Activated CD8-positive, alpha-beta memory T cell treated with anti-CD3 and anti-CD28 coated beads, Interleukin-2, amount 50 U/mL, for 1 hour (primary cell): ENCODE measurements around the gene ESAM.

Experiments
- DNase-seq: peaks from one replicate; pipeline ENCODE4 v3.0.0-alpha.2; 2020; ENCODE audit errors: extremely low read depth

Gene ESAM, protein sequence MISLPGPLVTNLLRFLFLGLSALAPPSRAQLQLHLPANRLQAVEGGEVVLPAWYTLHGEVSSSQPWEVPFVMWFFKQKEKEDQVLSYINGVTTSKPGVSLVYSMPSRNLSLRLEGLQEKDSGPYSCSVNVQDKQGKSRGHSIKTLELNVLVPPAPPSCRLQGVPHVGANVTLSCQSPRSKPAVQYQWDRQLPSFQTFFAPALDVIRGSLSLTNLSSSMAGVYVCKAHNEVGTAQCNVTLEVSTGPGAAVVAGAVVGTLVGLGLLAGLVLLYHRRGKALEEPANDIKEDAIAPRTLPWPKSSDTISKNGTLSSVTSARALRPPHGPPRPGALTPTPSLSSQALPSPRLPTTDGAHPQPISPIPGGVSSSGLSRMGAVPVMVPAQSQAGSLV

DNA sequence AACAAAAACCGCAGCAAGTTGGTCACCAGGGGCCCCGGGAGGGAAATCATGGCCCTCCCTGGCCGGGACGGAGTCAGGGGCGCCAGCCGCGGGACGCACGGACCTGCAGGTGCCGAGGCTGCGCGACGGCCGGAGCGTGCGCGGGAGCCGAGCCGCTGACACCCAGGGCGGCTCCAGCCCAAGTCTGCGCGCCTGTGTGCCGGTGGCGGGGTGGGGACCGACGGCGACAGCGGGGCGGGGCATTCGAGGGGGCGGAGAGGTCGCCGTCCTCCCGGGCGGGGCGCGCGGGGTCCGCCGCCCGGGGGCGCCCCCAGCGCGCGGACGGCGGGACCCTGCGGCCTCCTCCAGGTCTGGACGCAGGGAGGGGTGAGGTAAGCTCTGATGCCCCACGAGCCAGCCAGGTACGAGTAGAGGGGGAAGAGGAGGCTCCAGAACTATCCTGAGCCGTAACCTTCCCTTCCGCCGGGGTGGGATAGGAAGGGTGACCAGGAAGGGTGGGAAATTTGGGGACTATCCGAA lies at the start of gene ESAM:
Gene ESAM (minus strand): TSS at position 186 of the 519 bp plus-strand sequence. CDS start 136 bp downstream, at position 50.
- DNase-seq = no peak

DNA sequence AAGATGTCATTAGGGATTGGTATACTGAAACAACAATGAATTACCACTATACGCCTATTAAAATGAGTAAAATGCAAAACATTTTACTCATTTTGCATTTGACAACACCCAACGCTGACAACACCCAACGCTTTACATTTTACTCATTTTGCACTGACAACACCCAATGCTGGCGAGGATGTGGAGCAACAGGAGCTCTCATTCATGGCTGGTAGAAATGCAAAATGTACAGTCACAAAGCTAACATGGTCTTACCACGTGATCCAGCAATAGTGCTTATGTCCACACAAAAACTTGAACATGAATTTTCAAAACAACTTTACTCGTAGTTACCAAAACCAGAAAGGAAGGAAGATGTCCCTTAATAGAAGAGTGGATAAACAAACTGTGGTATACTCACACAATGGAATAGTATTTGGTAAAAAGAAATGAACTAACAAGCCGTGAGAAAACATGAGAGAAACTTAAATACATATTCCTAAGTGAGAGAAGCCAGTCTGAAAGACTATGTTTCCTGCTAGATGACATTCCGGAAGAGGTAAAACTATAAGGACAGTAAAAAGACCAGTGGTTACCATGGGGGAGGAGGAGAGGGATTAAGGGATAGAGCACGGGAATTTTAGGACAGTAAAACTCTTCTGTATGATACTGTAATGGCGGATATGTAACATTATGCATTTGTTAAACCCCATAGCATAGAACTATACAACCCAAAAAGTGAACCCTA lies 49.5 kb upstream of the ESAM start:
- DNase-seq = no peak

DNA sequence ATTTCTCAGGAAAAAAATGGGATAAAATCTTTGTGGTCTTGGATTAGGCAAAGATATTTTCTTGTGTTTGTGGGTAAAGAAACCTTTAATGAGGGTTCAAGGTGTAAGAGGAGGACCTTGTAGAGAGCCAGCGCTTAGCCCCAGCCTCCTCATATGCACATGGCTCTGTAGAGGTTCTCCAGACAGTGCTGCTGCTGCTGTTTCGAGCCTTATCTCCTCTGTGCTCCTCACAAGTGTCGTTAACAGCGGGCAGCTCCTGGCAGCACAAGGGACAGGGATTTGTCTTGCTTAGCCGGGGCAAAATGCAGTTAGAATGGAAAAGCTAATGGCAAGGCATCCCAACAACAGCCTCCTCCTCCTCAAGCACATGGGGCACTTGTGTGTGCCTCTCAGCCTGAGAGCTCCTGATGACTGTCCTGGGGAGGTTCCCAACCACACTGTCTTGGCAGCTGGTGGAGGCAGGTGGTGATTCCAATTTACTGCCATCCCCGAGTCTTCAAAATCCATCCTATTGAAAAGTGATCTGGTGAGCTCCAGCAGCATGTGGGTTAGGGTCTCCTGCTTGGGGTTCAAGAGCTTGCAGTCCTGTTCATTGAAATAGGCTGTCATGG lies 45.7 kb upstream of the ESAM start:
- DNase-seq = no peak

DNA sequence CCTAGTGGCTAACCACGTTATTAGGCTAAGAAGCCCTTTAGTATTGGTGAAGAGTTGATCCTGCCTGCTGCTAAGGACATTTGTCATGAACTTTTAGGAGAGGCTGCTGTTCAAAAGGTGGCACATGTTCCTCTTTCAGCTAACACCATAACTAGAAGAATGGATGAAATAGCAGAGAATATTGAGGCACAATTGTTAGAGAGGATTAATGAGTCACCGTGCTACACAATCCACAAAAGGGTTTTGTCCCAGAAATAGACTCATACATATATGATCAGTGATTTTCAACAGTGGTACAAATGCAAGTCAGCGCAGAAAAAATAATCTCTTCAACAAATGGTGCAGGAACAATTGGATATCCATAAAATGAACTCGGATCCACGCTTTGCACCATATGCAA lies 45.1 kb upstream of the ESAM start:
- no peak for DNase-seq

DNA sequence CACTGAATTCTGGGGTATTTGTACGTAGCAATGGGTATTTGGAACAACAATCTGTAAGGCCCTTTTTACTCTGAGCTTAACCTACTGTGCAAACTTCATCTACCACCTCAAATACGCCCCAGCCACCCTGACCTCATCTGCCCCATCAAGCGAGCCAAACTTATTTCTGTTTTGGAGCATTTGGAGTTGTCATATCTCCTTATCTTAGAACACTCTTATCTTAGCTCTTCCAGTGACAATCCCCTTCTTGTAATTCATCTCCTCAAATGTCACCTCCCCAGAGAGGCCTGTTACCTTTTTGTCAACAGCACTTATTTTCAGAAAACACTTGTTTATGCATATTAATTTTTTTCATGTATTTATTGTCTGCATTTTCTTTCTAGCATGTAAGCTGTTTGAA lies 42.8 kb upstream of the ESAM start:
- DNase-seq = no peak

DNA sequence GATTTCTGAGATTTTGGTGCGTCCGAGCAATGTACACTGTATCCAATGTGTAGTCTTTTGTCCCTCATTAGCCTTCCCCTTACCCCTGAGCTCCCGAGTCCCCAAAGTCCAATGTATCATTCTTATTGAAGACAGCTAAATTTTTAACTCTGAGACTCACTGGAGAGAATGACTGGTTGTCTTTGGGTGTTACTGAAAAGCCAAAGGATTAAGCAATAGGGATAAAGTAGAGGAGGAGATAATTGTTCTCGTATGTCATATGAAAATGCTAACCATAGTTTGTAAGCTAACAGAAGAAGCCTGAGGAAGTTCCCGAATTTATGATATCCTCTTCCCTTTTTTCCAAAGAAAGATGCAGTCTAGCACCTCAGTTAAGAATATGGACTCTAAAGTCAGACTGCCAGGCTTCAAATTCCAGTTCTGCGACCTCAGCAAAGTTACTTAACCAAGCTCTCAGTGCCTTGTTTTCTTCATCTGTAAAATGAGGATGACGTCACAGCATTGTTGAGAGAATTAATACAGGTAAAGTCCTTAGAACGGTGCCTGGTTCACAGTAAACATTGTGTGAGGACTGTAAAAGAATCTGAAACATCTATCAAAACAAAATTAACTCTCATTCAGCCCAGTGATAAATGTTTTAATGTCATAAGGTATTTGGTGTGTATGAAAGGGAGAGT lies 39.7 kb upstream of the ESAM start:
- no peak for DNase-seq

DNA sequence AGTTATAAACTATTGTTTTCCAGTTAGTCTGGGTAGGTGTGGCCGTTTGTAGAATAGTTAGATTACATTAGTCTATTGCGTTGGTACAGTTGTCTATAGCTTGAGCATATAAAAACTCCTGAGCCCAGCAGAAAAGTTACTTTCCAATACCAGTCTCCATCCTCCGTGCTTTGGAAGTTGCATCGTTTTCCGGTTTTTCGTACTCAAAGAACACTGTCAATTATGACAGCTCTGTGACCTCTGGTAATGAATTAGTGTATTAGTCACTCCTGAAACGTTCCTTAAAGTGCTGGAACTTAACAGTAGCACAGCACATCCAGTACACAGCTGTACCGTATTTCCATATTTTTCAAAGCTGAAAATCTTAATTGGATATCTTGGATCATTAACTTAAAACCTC lies 38.9 kb upstream of the ESAM start:
- no peak for DNase-seq

DNA sequence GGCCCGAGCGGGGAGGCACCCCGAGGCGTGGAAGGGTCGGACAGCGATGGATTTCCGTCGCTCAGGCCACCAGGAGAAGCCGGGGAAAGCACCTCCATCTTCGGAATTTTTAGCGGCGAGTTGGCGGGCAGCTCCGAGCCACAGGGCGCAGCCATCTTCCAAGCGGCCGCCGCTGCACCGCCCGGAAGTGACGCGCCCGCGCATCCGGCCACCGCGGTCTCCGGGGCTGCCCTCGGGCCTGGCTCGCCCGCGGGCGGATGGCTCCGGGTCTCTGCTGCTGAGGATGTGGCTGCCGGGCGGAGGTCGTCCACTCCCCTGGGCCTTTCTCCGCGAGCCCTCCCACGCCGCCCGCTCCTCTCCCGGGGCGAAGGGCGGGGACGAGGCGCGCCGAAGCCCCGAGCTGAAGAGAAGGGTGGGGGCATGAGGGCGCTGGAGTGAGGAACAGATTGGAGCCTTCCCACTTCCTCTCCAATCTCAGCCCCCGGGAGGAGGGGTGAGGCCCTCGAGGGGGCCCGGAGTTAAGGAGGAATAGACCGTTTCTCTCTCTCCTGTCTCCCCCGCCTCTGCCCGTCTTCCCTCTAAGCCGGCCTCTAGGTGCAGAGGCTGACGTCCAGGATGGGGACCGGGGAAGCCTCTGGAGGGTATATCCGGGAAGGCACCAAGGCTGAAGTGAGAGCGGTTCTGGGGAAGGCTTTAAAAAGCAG lies 38.3 kb upstream of the ESAM start, which contains the start of gene MSANTD2:
Gene MSANTD2 (minus strand): TSS at position 181 of the 704 bp plus-strand sequence. CDS start 26 bp downstream, at position 155.
- DNase-seq = peak; percentile 17

DNA sequence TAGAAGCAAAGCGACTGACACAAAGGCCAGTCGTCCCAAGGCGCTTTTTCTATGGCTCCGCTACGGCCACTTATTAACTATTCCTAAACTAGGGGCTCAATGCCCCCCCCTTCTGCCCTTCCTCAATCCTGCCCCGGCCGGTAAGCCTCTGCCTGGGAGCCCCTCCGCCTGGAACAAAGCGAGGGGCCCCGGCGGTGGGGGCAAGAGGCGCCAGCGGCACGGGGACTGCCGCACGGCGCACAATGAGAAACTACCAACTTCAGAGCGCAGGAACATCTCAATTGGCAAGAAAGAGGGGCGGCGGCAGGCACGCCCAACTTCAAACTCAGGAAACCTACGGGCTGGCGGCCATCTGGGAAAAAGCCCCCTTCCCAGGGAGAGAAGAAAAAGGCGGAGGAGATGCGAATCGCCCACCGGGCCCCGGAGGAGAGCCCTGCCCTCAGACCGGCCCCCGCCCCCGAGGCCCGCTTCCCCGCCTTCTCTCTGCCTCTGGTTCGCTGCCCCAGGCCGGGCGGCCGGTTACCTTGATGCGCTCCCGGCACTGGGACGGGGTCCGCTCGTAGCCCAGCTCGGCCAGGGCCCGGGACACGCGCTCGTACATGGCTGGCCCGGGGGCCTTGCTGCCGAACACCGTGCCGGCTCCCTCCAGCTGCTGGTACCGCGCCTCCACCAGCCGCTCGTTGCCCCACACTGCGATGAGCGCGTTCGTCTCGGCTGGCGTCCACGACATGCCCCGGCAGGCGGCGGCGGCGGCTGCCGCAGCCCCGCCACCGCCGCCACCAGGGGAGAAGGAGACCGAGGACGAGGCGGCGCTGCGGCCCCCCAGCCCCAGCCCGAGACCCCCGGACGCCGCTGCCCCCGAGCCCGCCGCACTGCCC lies 37.5 kb upstream of the ESAM start:
- DNase-seq = no peak

DNA sequence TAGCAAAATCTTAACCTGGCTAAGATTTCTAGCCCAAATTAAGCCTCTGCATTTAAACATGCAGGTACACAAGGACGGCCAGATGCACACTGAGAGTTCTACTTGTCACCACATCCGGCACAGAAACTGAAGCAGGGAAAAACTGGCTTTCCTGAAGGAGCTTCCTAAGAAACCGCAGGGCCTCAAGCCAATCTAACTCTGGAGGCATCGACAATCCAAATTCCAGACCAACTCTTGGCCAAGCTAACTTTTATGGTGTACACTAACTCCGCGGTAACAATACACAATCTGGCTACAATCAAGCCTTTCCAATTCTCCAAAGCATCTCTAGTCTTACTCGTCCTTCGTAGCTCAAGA lies 36.9 kb upstream of the ESAM start:
- DNase-seq = no peak

DNA sequence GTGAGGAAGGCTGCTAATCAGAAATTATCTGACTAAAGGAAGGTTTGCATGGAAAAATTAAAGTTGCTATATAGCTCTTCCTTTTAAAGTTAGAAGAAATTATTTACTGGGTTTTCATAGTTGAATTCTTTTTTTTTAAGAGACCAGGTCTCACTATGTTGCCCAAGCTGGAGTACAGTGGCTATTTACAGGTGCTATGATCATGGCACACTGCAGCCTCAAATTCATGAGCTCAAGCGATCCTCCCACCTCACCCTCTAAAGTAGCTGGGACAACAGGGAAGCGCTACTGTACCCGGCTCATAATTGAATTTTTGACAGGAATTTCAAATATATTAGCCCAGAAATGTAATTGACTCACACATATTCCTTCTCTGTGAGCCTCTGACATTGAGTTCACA lies 34.2 kb upstream of the ESAM start:
- DNase-seq = no peak

DNA sequence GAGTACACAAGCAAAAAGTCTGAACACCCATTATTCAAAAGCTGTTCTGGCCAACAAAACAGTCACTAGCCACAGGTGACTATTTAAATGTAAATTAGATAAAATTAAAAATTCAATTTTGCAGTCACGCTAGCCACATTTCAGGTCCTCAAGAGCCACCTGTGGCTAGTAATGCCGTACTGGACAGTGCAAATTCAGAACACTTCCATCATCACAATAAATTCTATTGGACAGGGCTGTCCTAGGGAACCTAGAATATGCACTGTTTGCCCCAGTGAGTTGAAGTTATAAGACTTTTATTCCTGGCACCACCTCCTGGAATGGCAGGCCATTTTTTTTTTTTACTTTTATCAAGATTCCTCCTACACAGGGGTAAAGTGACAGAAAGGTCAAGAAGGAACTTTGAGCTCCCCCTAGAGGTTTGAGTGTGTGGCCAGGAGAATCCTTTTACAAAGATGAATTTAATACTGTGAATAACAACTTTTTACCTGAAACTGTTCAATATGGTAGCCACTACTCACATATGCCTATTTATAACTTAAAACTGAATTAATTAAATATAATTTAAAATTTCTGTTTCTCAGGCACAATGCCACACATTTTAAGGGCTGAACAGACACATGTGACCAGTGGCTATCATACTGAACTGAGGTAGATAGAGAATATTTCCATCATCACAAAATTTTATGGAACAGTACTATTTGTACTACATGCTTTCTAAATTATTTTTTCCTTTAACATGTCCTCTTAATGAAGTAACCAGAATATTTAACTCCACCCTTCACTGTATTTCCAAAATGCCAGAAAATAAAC lies 31.6 kb upstream of the ESAM start:
- no peak for DNase-seq

DNA sequence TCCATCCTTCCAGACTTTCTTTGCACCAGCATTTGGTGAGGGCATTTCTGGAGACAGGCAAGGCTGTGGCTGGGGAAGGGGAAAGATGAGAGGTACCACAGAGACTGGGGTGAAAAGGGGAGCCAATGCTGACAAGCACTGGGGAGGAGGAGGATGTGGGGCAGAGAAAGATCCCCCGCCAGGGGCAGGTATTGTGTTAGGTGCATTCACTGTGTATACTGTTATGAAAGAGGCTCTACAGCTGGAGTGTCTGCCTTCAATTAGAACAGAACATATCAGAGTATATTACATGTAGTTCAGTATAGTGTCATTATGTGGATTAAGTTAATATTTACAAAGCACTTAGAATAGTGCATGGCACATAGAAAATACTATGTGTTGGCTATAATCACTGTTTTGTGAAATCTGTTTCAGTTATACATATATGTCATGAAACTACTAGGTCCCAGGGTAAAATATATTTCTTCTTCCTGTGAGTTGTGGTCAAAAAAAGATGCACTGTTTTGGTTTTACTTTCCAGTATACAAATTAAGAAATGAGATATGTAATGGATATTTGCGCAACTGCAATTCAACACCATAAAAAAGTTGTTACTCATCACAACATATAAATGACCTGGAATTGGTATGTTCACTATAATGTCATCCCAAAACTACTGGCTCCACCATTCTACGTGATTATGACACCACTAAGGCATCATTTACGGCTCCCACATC lies 29.7 kb upstream of the ESAM start:
- DNase-seq = no peak

DNA sequence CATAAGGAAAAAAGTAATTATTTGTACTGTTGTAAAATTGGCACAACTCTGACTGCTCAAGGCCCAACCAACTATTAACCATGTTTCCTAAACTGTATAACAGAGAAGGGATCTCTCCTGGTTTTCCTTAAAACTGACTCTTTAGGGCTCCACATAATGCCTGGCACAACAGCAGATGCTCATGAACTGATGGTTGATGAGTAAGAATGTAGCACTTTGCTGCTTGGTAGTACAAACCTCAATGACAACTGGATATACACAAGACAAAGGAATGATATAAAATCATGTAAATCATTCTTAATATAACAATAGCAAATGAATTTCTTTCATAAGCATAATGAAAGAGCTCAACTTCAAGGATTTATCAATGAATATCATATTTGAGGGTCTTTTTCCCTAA lies 26.4 kb upstream of the ESAM start:
- no peak for DNase-seq

DNA sequence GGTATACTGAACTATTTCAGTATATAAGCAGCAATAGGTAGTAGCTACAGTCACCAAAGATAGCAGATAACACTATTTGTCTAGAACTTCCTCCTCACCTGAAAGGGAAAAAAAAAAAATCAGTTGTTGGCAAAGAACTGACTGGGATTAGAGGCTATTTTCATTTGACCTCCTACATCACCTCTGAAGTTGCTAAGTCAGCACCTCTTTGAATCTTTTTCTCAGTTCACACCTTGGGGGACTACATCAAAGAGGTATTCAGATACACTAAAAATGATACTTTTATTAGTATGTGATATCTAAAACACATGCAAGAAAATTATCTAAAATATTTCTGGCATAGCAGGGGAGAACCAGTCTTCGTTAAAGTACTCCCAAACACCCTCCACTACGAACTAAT lies 22.0 kb upstream of the ESAM start:
- DNase-seq = no peak

DNA sequence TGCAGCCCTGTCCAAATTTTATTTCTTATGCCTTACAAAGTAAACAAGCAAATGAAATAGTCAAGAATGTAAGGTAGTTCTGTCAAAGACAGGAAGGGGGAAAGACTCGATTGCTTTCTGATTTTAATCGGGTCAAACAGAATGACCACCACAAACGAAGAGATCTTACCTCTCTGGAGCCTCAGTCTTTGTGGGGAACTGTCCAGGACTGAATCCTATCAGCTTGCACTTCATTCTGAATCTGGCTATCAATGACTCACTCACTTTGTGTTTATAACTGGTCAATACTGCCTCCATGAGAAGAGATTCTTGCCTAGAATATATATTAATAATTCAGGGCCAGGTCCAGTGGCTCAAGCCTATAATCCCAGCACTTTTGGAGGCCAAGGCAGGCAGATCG lies 20.9 kb upstream of the ESAM start:
- DNase-seq = no peak

DNA sequence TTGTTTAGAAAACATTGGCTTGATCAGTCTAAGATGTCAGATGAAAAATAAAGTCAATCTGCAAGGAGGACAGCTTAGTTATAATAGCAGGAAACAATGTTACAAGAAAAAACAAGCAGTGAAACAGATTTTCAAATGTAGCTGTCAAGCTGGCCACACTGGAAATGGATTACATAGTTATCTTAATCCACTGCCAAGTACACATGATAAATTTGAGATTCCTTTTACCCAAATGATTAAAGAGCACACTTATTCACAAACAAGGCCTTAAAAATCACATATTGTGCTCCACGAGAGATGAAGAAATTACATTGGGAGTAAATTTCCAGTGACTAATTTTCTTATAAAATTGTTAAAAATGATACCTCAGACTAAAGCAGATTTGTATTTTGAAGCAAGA lies 17.5 kb upstream of the ESAM start:
- DNase-seq = no peak

DNA sequence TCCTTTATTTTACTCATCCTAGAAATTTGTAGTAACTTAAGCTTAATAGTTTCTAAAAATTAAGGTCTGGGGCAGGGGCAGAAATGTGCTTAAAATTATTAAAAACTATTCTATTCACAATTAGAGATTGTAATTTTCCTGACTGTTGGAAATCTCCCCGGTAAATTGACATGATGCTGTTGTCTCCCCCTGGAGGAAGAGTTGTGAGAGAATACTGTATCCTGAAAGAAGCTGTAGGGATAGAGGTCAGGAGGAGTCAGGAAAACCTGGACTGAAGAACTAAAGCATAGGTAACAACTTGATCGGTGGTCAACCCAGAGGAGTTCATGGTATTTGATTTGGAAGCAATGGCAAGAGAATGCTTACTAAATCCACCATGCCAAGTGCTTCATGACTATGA lies 16.2 kb upstream of the ESAM start:
- DNase-seq = no peak
